Glomerular endothelial cell (primary cell): ENCODE data around the gene MLLT11. TPM values are rescaled to one million over a fixed set of nuclear protein-coding genes. Genes with fewer than 3 reads are reported as not detected.

Experiments used
- DNase-seq: peaks from one replicate; pipeline ENCODE4 v3.0.0-alpha.2; 2011; ENCODE audit warnings: low read depth, low spot score; ENCODE audit errors: extremely low read depth
- total RNA-seq: library from RNA; depleted of rRNA; stranded (reverse); fragments of >200 nt; gene quantifications from 2 replicates; pipeline ENCODE4 v1.2.3, GENCODE V29; 2015

The MLLT11 gene, protein sequence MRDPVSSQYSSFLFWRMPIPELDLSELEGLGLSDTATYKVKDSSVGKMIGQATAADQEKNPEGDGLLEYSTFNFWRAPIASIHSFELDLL
- 25.1 and 27.6 TPM in 2 replicates for total RNA-seq

DNA sequence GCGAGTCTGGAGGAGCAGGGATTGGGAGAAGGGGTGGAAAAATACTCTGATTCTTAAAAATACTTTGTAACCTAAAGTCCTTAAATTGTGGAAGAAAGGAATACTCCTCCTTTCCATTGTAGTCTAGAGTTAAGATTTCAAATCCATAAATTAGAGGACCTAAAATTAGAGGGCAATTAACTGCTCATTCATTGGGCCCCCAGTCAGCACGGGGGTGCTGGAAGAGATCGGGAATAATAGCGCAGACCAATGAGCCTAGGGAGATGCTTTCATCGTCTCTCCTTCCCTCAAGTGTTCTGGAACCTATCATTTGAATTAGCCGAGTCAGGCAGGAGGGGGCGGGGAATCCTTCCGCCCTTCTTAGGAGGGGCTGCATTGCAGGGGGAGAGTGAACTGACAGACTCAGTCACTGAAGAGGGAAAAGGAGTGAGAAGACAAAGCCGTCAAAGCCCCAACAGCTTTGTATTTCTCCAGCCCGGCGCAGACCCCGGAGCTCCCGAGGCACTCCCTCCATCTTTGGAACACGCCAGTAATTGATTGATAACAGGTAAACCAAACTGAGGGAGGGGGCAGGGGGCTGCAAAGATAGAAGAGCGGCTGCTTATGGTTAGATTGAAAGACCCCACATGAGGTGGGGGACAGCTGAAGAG, at the start of gene MLLT11:
TSS of gene MLLT11 (plus strand) at position 391 of the 650 bp plus-strand sequence. CDS start 6,828 bp downstream, outside the sequence.
- DNase-seq: no peak

DNA sequence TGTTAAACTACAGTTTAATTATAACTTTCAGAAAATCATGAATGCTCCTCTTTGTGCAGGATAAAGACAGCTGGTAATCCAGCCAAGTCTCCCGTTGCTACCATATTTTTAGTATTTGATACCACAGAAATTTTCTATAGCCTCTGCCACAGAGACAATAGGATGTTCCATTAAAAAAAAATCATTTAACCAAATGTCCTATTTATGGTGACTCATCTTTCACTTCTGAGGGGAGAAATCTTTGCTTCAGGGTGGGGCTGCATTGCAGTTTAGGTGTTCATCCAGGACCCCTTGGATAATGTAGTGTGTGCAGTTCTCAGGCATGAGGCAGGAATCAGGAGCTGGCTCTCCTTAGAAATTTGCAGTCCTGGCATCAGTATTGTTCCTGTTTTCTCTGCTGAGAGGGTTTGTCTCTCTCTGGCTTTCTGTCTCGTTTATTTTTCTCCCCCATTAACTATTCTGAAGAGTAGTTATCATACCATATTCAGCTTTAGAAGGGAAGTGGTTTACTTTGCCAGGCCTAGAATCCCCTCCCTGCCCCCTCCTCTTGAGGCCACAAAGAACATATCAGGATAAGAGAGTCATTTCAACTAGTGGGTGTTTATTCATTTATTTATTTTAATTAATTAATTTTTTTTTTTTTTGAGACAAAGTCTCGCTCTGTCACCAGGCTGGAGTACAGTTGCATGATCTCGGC, 48.9 kb upstream of the MLLT11 start:
- no peak for DNase-seq

DNA sequence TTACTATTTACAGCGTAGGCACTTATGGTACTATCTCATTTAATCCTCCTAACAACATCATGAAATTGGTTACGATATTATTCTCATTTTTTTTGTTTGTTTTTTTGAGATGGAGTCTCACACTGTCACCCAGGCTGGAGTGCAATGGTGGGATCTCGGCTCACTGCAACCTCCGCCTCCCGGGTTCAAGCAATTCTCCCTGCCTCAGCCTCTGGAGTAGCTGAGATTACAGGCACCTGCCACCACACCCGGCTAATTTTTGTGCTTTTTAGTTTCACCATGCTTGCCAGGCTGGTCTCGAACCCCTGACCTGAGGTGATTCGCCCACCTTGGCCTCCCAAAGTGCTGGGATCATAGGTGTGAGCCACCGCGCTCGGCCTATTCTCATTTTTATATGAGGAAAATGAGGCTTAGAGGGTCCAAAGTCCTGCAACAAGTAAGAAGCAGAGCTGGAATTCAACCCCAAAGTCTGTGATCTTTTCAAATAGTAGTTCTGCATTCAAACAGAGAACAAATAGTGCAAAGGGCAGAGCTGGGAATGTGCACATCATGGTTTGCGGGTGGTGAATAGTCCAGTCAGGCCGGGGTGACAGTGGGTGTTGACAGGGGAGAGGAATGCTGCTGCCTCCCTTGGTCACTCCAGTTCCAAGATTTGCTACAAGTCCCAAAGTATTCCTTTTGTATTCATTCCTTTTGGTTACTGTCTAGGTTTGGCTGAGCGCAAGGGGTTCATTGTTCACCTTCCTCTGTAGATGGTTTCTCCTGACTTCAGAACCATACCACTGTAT, 47.3 kb upstream of the MLLT11 start:
- no peak for DNase-seq

DNA sequence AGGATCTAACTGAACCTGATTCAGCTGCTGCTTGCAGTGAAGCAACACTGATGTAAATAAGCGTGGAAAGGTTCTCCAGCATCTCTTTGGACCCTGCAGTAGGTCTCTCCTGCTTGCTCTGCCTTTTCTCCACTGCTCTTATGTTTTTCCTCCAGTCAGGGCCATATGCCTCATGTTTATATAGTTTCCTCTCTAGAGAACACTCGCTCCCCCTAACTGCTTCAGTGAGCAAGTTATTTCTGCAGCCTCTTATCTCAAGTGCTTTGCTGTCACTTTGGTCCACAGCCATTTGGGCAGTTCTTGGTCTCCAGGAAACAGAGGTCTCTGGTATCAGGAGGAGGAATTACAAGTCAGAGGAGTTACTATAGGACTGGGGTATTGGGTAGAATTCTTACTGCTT, 46.7 kb upstream of the MLLT11 start:
- DNase-seq: no peak

DNA sequence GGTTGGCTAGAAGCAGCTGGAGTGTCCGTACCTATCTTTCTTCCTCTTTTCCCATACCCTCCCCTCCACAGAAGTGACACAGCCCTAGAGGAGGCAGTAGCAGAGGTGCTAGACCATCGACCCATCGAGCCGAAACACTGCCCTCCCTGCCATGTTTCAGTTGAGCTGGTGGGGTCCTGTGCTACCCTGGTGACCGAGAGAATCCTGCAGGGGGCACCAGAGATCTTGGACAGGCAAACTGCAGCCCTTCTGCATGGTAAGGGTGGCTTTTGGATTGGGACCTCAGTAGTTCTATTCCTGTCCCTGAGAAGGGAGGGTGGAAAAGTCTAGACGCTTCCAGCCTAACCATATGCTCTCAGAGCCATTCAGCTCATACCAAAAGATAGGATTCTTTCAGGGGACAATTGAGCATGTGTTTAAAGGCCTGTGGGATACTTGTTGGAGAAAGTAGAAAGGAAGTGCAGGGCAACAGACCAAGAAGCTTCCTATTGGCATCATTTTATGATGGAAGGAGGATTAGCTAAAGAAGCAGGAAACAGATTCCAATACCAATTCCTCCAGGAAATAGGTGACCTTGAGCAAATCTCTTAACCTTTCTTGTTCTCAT, 35.6 kb upstream of the MLLT11 start:
- no peak for DNase-seq

DNA sequence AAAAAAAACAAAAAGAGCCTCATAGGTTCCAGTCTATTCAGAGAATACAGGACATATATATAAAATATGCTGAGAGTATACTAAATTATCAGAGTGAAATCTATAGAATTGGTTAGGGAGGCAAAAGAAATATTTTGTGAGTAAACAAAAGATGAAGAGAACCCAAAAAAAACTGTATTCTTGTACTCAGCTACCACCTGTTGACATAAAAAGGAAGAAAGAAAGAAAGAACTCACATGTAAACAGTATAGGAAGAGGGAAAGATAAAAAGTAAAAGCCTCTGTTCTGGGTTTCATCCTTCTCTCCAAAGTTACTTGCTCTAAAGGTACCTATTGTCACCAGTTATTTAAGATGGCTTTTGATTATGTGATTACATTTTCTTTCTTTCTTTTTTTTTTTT, 33.7 kb upstream of the MLLT11 start:
- DNase-seq: no peak

DNA sequence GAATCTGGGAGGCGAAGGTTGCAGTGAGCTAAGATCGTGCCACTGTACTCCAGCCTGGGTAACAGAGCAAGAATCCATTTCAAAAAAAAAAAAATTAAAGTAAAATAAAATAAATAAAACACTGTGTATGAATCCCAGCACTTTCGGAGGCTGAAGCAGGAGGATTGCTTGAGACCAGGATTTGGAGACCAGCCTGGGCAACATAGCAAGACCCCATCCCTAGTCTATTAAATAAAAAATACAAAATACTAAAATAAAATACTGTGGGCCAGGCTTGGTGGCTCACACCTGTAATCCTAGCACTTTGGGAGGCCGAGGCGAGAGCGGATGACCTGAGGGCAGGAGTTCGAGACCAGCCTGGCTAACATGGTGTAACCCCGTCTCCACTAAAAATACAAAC, 28.0 kb upstream of the MLLT11 start:
- no peak for DNase-seq

DNA sequence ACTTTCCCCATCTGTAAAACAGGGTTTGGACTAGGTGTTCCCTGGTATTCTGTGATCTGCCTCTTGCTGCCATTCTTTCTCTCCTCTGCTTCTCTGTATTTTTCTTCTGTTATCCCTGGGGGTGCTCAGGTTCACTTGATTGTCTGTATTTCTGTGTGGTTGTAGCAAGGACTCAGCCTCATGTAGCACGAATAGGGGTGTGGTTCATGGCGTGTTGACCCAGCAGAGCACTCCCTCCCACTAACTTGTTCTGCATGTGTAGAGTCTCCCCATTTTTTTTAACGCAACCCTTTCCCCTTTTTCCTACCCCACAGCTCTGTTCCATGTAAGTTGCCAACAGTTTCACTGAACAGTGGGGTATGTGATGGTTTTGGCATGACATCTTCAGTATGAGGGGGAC, 25.0 kb upstream of the MLLT11 start:
- no peak for DNase-seq

DNA sequence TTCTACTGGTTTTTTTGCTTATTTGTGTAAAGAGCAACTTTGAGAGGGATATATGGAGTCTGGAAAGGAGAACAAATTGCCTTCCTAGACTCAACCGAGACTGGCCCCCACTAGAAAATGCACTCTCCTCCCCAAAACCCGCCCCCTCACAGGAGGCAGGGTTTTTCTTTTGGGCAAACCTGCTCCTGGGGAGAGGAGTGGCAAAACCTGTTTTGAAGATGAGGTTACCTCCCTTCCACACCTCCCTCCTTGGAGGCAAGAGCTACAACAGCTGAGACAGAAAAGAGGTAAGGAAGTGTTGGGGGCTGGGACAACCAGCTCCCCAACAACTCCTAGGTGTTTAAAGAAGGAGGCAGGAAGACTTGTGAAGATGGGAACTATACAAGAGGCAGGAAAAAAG, 23.8 kb upstream of the MLLT11 start, which contains the start of gene BNIPL:
TSS of gene BNIPL (plus strand) at position 231 of the 400 bp plus-strand sequence. CDS start at position 371, 140 bp downstream.
- no peak for DNase-seq

DNA sequence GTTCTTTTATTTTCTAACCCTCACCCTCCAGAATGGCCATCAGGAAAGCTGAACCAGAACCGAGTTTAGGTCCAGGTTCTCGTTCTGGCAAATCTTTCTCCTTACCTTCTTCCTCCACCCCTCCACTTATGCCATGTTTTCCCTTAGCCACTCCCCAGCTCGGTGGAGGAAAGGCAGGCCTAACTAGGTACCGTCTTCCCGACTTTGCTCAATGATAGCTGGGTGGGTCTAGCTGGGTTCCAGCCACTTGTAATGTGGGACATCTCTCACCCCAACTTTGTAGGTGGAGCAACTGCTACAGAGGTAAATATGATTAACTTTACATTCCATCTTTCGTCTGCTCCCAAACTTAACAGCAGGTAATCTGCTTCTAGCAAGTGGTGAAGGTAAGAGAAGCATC, 23.2 kb upstream of the MLLT11 start:
- no peak for DNase-seq

DNA sequence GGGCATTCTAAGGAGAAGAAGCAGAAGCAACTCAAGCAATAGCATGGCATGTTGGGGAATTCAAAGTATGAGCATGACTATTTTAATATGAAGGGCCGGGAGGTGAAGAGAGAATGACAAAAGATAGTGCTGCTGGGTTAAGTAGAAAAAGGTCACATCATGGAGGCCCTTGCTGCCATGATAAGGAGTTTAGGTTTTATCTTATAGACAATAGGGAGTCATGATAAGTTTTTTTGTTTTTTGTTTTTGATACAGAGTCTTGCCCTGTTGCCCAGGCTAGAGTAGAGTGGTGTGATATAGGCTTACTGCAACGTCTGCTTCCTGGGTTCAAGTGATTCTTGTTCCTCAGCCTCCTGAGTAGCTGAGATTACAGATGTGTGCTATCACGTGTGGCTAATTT, 20.7 kb upstream of the MLLT11 start:
- no peak for DNase-seq

DNA sequence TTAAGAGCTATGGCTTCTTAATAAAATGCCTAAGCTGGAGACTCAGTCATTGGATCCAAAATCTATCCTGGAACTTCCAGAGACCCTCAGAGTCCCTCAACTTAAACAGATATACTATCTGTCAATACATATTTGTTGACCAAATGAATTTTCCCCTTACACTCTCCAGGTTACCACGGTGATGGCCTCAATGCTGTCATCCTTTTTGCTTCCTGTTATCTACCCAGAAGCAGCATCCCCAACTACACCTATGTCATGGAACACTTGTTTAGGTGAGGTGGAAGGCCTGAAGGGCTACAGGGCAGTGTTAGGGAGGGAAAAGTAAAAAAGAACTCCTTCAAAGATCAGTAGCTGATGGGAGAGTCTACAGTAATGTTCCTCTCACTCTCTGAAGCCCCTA, 17.0 kb upstream of the MLLT11 start:
- no peak for DNase-seq

DNA sequence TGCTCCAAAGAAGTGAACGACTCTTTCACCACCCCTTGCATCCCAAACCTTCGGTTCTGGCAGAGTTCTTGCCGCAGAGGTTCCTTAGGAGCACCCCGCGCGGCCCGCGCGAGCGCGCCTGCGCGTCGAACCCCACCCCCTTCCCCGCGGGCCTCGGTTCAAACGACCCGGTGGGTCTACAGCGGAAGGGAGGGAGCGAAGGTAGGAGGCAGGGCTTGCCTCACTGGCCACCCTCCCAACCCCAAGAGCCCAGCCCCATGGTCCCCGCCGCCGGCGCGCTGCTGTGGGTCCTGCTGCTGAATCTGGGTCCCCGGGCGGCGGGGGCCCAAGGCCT, 12.6 kb upstream of the MLLT11 start, which contains the start of gene C1orf56:
TSS of gene C1orf56 (plus strand) at position 161 of the 334 bp plus-strand sequence. CDS start at position 258, 97 bp downstream.
- DNase-seq: no peak

DNA sequence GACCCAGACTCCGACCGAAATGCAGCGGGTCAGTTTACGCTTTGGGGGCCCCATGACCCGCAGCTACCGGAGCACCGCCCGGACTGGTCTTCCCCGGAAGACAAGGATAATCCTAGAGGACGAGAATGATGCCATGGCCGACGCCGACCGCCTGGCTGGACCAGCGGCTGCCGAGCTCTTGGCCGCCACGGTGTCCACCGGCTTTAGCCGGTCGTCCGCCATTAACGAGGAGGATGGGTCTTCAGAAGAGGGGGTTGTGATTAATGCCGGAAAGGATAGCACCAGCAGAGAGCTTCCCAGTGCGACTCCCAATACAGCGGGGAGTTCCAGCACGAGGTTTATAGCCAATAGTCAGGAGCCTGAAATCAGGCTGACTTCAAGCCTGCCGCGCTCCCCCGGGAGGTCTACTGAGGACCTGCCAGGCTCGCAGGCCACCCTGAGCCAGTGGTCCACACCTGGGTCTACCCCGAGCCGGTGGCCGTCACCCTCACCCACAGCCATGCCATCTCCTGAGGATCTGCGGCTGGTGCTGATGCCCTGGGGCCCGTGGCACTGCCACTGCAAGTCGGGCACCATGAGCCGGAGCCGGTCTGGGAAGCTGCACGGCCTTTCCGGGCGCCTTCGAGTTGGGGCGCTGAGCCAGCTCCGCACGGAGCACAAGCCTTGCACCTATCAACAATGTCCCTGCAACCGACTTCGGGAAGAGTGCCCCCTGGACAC, 12.1 kb upstream of the MLLT11 start:
- no peak for DNase-seq

DNA sequence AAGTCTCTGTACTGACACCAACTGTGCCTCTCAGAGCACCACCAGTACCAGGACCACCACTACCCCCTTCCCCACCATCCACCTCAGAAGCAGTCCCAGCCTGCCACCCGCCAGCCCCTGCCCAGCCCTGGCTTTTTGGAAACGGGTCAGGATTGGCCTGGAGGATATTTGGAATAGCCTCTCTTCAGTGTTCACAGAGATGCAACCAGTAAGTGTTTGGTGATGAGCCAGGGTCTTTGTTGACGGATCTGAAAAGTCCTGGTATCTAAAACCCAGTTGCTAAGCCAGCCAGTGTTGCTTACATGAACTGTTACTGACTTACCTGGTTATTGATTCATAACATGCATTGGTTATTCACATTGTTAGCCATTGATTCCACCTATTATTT, 11.6 kb upstream of the MLLT11 start:
- DNase-seq: no peak

DNA sequence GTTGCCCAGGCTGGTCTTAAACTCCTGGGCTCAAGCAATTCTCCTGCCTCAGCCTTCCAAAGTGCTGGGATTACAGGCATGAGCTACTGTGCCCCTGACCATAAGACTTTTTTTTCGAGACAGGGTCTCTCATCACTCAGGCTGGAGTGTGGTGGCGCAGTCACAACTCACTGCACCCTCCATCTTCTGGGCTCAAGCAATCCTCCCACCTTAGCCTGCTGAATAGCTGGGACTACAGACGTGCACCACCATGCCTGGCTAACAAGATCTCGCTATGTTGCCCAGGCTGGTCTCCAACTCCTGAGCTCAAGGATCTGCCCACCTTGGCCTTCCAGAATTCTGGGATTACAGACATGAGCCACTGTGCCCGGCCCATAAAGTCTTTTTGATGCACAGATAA, 10.7 kb upstream of the MLLT11 start:
- no peak for DNase-seq

DNA sequence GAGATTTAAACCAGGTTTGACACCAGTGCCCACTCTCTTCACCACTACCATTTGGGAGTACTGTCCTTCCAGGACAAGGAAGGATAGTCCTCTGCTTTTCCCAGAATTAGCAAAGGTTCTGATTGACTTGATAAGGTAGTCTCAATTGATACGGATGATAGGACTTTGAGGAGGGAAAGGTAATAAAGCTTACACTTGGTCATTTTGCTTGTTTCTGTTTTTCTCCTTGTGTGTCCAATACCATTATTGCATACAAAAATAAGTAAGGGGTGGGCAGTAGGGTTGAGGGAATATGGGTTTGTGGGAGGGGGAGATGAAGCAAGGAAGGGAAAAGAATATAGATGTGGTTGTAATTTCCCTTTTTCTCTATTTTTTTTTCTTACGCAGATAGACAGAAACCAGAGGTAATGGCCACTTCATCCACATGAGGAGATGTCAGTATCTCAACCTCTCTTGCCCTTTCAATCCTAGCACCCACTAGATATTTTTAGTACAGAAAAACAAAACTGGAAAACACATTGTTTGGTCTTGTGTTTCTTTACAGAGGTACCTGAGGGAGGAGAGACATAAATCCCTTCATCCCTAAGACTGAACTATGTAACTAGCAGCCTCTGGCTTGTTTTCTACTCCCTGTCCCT, 10.0 kb upstream of the MLLT11 start:
- DNase-seq: no peak

DNA sequence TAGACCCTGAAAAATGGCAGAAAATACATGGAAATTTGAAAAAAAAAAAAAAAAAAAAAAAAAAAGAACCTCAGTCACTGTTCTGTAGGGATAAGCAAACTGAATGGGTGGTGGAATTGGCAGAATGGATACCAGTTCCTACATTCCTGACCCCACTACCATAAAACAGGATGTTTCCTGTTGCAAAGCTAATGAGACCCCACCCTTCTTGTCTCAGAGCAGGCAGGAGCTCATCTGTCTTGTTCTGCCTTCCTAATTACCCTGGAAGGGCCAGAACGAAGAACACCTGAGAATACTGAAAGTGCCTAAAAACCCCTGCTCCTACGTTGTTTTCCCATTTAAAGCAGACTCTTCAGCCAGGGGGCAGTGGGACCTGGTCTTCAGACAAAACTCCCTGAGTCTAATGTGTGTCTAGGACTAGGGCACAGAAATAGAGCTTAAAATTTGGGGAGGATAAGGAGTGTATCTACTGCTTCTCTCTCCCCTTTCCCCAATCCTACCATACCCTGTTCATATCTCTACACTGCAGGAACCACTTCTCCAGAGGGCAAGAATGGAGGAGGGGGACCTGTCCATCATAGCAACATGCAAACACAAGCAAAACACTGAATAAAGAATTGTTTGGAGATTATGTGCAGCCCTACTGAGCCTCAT, 8.7 kb upstream of the MLLT11 start:
- no peak for DNase-seq

DNA sequence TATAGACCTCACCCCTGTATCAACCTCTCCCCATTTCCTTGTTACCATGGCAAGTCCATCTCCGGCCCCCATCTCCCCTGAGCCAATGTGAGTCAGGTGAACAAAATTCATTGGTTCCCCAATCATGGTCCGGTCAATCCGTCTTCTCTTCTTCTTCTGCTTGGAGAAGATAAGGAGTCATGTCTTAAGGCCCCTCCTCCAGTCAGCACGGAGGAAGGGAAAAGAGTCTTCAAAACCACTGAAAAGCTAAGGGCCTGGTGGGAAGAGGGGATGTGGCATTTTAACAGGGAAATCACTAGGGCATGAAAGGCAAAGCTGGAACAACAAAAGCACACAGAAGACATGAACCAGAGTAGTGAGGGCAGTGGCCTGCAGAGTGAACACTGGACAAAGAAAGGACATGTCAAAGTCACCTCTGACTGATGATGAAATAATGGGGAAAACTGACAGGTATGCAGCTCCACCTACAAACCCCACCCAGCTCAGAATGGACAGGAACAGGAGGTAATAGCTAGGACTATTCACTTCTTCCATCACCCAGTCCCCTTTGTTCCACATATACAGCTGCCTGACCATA, 5.1 kb upstream of the MLLT11 start:
- no peak for DNase-seq
